Measurements from ENCODE around the gene NDUFS8.

Gene NDUFS8

DNA sequence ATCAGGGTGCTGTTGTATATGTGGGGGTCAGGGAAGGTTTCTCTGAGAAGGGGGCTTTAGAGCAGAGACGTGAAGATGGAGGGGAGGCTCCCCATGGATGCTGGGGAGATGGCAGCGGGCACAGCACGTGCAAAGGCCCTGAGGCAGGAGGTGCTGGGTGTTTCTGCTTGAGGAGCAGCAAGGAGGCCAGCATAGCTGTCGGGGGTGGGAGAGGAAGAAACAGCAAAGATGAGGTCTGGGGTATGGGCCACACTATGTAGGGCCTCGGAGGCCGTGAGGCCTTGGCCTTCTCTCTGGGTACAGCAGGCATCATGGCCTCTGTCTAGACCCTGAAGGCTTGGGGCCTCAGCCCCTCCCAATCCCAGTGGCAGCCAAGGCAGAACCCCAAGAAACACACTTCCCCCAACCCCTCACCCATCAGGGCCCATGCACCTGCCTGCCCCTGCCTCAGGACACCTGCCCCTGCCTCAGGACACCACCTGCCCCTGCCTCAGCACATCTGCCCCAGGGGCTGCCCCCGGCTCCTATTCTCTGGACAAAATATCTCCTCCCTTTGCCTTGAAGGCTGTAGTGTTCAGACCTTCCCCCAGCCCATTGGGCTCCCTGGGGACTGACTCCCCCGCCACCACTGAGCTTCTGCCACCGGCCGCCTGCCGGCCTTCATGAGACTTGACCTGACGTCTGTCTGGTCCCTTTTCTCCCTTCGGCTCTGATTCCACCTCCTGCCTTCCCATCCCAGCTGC is 14.1 kb upstream of the NDUFS8 start:
- no peak for DNase-seq (ENCODE audit: low spot score)

DNA sequence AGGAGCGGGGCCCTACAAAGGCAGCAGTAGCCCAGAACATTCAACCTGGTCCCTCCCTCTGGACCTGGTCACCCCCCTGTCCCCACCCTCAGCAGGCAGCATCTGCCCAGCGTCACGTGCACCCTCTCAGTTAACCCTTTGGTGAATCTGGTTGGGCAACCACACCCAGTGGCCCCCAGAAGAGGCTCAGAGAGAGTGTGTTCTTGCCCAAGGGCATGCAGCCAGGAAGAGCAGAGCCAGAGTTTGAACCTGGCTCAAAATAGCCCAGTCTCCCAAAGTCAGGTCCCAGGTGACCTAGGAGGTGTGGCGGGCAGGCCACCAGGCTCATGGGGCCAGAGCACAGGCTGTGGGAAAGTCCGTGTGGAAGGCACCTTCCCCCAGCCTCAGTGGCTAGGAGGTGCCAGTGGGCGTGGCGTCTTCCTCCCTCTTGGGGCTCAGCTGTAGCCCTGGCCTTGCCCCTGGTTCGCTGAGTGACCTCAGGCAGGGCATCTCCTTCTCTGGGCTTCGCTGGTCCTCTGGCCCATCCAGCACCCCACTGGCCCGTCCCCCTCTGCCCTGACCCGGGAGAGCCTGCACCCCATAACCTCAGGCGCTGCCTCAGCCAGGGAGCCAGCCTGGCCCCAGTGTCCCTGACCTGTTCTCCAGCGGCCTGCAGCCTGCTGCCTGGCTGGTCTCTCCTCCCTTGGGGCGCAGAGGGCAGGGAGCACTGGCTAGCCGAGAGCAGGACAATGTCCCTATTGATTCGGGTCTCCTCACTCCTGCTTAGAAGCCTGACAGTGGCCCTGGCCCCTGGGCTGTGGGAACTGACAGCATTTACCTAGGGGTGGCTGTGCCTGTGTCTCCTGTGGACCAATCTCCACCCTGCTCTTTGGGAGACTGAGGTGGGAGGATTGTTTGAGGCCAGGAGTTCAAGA is 13.3 kb upstream of the NDUFS8 start:
- DNase-seq (ENCODE audit: low spot score): no peak

DNA sequence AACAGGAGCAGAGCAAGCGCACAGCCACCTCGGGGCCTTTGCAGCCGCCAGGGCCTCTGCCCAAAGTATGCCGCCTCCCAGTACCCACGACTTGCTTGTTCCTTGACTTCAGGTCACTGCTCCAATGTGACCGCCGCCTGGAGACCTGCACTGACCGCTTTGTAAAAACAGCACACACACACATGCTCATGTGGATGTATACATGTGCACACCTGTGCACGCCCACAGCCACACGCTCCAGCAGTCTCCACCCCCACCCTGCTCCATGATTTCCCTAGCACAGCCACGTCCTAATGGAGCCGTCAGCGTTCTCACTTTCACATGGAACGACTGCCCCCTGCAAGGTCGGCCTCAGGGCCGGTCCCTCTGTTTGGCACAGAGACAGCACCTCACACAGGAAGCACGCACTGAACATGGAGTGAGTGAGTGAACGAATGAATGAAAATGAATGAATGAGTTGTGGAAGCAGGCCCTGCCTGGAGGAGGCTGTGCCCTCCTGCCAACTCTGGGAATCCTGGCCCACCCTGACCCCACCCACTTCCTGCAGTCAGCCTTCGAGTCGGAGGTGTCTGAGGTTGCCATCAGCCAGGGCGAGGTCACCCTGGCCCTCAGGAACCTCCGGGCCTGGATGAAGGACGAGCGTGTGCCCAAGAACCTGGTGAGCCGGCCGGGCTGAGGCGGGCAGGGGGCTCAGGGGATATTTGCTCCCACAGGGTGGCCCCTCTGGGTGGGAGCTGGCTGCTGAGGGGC is 12.3 kb upstream of the NDUFS8 start:
- no peak for DNase-seq (ENCODE audit: low spot score)

DNA sequence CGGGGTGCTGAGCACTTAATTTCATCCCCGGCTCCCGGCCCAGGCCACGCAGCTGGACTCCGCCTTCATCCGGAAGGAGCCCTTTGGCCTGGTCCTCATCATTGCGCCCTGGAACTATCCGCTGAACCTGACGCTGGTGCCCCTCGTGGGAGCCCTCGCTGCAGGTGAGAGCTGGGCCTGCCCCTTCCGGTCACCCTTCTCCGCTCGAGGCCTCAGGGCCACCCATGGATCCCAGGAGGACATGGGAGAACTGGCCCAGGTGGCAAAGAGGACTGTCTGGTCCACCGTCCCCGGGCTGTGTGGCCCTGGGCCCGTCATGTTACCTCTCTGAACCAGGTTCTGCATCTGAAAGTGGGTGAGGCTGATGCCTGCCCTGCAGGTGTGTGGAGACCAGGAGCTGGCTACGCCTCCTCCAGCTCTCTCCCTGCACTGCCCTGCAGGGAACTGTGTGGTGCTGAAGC is 11.7 kb upstream of the NDUFS8 start:
- DNase-seq (ENCODE audit: low spot score): no peak

DNA sequence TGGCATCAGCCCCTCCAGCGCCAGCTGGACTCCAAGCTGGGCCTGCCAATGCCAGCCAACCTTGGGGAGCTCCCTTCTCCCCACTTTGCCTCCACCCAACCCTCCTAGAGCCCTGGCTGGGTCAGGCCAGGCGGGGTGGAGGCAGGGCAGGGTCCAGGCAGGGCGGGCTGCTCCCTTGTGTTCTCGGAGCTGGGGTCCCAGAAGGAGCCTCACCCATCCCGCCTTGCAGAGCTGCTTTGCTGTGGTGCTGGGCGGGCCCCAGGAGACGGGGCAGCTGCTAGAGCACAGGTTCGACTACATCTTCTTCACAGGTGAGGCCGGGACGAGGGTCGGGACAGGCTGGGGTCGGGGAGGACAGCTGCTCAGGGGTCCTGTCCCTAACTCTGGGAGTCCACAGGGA is 11.0 kb upstream of the NDUFS8 start:
- DNase-seq (ENCODE audit: low spot score): no peak

DNA sequence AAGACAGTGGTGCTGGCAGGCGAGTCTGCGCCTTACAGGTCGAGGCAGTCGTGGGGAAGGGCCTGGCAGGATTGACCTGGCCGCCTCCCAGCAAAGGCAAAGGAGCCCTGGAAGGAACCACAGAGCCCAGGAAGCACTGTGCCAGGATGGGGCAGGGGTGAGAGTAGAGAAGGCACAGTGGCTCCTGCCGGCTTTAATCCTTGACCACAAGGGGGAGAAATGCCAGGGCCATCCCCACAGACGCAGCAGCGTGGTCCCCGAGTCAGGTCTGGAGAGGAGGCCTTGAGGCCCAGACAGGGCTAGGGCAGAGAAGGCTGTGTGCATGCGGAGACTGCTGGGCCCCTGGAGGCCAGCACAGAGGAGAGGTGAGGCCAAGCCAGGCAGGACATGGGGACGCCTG is 9.9 kb upstream of the NDUFS8 start:
- no peak for DNase-seq (ENCODE audit: low spot score)

DNA sequence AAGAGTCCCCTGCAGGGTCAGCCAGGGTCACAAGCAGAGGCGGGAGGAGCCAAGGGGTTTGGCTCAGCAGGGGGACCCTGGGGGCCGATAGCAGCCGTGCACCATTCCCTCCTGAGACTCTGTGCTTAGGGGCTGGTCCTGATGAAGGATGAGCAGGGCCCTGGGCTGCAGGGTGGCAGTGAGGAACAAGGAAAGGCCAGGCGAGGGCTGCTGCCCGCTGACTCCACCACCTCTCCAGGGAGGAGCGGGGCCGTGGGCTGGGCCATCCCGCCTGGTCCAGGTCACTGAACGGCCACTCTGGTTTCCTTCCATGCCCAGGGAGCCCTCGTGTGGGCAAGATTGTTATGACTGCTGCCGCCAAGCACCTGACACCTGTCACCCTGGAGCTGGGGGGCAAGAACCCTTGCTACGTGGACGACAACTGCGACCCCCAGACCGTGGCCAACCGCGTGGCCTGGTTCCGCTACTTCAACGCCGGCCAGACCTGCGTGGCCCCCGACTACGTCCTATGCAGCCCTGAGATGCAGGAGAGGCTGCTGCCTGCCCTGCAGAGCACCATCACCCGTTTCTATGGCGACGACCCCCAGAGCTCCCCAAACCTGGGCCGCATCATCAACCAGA is 9.2 kb upstream of the NDUFS8 start:
- DNase-seq (ENCODE audit: low spot score): no peak

DNA sequence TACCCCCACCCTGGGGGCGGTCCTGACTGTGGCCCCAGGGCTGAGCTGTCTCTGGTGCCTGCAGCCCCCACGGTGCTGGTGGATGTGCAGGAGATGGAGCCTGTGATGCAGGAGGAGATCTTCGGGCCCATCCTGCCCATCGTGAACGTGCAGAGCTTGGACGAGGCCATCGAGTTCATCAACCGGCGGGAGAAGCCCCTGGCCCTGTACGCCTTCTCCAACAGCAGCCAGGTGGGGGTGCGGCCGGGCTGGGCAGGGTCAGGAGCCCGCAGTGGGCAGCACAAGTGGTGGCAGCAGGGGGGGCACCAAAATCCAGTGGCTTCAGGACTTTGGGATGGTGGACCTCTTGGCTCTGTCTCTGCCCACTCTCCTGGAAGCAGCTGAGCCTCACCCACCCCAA is 8.0 kb upstream of the NDUFS8 start:
- DNase-seq (ENCODE audit: low spot score): no peak

DNA sequence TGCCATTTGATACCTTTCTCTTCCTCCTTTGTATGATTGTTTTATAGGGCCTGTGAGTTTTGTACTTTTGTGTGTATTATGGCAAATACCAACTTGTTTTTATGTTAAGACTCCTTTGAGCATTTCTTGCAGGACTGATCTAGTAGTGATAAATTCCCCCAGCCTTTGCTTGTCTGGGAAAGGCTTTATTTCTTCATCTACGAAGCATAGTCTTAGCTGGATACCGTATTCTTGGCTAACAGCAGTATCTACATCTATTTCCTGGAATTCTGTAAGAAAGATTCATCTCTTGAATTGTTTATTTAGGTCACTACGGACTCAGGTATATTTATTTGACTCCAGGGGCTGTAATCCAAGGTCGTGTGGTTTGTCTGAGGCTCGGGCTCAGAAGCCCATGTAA is 6.0 kb upstream of the NDUFS8 start:
- no peak for DNase-seq (ENCODE audit: low spot score)

DNA sequence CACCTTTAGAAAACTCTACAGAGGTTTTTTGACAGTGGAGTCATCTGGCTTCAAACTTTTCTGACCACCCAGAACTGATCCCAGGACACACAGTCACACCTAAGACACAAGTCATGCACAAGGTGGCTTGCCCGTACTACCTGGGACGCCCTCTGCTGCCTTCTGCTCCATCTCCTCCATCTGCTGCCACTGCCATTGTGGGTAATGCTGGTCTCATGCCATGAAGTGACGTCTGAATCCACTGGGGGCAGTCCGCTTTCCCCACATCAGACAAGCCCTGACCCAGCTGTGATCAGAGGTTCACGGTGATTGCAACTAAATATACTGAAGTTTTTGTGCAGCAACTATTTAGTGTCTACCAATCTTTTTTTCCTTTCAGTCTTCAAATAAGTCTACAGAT is 5.4 kb upstream of the NDUFS8 start:
- DNase-seq (ENCODE audit: low spot score): no peak

DNA sequence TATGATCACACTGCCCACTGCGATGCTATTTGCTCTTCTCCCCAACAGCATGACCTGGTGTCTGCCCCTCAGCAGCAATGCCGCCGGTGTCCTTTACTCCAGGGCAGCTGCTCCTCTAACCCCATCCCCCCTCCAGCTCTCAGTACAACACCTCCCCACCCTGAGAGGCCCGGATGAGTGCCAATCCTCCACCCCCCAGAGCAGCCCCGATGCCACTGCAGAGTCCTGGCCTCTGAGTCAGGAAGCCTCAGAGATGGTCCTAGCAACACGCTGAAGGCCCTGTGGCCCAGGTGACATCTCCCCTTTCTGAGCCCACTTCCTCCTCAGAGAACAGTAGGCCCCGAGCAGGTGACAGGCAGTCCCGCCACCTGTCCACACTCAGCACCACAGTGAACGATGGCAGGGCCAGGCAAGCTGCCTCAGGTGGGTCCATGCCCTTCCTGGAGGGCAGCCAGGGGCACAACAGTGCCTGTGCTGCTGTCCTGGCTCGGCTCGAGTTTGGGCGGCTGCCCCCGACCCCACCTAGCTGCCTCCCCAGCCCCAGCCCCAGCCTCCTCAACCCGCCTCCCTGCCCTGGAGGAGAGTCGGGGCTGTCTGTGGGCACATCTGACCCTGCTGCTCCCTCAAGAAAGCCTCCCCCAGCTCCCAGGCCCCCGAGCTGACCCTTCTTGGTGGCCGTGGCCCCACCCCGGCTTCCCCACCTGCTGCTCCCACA is 3.9 kb upstream of the NDUFS8 start:
- DNase-seq (ENCODE audit: low spot score): no peak

DNA sequence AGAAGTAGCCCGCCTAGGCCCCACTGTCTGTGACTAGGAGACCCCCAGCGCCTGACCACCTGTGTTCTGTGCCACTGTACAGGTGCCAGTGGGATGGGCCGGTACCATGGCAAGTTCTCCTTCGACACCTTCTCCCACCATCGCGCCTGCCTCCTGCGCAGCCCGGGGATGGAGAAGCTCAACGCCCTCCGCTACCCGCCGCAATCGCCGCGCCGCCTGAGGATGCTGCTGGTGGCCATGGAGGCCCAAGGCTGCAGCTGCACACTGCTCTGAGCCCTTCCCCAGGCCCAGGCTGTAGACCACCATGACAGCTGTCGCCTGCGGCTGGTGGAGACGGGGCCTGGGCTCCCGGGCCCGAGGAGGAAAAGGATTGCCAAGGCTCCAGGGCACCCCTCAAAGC is 2.8 kb upstream of the NDUFS8 start:
- DNase-seq (ENCODE audit: low spot score): no peak

DNA sequence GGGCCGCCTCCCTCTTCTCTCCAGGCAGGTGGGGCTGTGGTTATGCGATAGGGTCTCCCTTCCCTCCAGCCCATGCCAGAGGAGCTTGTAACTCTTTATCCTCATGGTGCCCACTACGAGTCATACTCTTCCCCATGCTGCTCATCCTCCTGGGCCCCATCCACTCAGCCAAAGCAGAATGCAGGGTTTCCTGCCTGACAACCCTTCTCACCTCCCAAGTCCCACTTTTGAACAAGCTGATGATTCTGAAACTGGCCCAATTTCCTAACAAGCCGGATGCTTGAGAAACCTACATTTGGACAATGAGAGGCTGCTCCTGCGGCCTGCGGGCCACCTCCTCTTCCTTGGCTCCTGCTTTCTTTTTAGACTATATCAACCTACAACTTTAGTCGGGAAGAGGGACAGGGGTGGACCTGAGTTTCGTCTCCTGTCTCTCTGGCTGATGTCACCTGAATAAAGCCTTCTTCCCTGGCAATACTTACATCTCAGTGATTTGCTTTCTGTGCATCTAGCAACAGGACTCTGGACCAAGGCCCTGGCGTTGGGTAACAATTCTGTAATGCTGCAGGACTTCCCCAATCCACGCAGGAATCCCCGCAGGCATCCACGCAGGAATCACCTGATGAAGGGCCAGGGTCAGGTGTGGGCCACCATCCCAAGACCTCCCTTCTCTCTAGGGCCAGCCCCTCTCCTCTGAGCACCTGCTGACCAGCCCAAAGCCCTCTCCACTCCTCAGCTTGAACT is 1.5 kb upstream of the NDUFS8 start:
- DNase-seq (ENCODE audit: low spot score): no peak

DNA sequence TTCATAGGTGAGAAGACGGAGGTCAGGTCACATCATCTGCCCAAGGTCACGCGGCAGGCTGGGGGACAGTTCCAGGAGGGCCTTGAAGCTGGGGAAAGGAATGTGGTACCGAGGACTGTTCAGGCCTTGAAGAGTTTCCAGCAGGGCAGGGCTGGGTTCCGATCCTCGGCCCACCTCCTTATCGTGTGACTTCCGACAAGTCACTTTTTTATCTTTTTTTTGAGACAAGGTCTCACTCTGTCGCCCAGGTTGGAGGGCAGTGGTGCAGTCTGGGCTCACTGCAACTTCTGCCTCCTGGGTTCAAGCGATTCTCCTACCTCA is 623 bp downstream of the NDUFS8 start:
- DNase-seq (ENCODE audit: low spot score): no peak

DNA sequence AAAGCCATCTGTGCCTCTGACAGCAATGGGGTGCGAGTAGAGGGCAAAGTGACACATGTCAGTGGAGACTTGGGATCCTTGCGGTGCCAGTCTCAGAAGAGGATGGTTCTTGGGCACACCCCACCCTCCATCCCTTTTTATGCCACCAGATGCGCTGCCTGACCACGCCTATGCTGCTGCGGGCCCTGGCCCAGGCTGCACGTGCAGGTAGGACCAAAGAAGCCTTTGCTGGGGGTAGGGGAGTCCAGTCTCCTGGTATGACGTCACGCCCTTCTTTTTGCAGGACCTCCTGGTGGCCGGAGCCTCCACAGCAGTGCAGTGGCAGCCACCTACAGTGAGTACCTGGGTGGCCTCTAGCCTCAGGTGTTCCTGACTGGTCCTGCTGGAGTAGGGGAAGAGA is 1.5 kb downstream of the NDUFS8 start:
- DNase-seq (ENCODE audit: low spot score): no peak

DNA sequence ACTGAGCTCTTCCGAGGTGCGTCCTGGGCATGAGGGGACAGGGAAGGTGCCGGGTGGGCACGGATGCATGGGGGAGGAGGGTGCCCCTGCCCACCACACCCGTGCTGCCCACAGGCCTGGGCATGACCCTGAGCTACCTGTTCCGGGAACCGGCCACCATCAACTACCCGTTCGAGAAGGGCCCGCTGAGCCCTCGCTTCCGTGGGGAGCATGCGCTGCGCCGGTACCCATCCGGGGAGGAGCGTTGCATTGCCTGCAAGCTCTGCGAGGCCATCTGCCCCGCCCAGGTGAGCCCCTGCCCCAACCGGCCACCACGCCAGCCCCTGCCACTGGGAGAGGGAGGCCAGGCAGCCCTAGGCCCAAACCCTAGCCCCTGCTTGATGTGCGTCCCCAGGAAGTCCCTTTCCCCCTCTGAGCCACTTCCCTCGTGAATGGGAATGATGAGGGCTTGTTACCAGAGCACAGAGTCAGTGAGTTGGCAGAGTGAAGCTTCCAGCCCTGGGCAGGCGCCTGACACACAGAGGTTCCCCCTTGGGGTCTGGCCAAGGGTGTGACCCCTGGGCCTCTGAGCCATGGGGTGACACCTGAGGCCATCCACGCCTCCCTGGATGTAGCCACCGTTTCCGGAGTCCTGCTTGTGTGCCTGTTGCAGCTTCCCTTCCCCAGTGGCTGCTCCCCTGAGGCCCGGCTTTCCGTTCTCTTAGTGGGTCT is 2.7 kb downstream of the NDUFS8 start:
- no peak for DNase-seq (ENCODE audit: low spot score)

DNA sequence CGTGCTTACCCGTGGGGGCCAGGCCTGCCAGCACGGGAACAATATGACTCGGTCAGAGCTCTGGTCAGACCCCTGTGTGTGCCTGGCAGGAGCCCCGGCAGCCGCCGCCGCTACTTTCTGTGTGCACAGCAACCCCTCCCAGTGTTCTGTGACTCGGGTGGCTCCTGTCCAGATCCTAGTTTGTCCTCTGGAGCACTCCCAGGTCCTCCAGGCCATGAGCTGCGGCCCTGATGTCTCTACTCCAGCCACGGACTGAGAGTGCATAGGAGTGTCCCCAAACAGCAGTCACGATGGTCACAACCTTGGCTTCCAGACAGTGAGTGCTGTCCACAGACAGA is 3.2 kb downstream of the NDUFS8 start:
- DNase-seq (ENCODE audit: low spot score): no peak

DNA sequence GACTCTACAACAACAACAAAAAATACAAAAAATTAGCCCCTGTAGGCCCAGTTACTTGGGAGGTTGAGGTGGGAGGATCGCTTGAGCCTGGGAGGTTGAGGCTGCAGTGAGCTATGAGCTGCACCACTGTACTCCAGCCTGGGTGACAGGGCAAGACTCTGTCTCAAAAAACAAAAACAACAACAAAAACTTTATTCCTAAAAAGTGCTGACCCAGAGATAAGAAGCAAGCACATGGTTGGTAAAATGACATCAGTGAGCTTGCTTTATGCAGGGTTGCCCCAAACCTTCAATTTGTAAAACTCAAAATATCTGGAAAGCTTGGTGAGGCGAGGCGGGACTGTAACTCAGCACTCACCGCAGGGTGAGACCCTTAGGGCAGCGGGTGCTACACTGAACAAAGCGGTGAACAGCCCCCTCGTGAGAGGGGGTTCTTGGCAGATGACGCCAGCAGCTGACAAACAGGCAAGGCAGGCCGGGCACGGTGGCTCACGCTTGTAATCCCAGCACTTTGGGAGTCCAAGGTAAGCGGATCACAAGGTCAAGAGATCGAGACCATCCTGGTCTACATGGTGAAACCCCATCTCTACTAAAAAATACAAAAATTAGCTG is 4.9 kb downstream of the NDUFS8 start:
- DNase-seq (ENCODE audit: low spot score): no peak

DNA sequence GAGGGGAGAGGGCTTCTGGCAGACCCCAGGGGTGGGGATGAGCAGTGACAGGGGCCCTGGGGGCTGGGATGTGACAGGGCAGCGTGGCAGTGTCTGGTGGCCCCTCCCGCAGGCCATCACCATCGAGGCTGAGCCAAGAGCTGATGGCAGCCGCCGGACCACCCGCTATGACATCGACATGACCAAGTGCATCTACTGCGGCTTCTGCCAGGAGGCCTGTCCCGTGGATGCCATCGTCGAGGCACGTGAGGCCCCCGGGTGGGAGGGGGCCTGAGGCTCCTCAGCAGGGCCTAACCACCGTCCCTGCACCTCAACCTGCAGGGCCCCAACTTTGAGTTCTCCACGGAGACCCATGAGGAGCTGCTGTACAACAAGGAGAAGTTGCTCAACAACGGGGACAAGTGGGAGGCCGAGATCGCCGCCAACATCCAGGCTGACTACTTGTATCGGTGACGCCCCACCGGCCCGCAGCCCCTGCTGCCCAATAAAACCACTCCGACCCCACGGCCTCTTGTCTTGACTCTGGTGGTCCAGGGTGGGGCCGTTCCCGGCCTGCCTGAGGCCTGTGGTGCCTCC is 5.7 kb downstream of the NDUFS8 start:
- DNase-seq (ENCODE audit: low spot score): no peak
